H1 (cell line): ENCODE data around the gene SYT2.

Experiments
- BRCA1 ChIP-seq: IDR thresholded peaks from 2 replicates; pipeline ENCODE4 v1.6.1; 2012; ENCODE audit warnings: low read depth, low read length, improper control_type of control experiment
- EP300 ChIP-seq, 2 experiments: IDR thresholded peaks; 1 replicate in 1 of 2; 2 replicates in 1 of 2; pipeline ENCODE4 v1.6.1; 2011 to 2012; ENCODE audit warnings: low read depth in 2 of 2, low read length in 2 of 2, mild to moderate bottlenecking in 2 of 2, borderline replicate concordance in 1 of 2, inconsistent platforms in 1 of 2, moderate library complexity in 1 of 2
- EZH2 ChIP-seq: fragments of 200-600 bp; sonication (generic); IDR thresholded peaks from 2 replicates; pipeline ENCODE4 v1.7.1; 2012; ENCODE audit warnings: low read depth, mild to moderate bottlenecking, moderate library complexity, low read length, inconsistent platforms; ENCODE audit not compliant: severe bottlenecking
- HDAC2 ChIP-seq, 2 experiments: fragments of 300-600 bp in 1 of 2; sonication (generic) in 1 of 2; IDR thresholded peaks; 2 replicates each; pipeline ENCODE4 v1.6.1; 2011 to 2012; ENCODE audit warnings: low read depth in 2 of 2, low read length in 2 of 2, mild to moderate bottlenecking in 2 of 2, moderate library complexity in 2 of 2, borderline replicate concordance in 1 of 2, inconsistent platforms in 1 of 2
- JUND ChIP-seq: IDR thresholded peaks from 2 replicates; pipeline ENCODE4 v1.6.1; 2011; ENCODE audit warnings: mild to moderate bottlenecking, improper control_type of control experiment, low read length
- MAFK ChIP-seq: IDR thresholded peaks from 2 replicates; pipeline ENCODE4 v1.6.1; 2012; ENCODE audit warnings: low read depth, mild to moderate bottlenecking, improper control_type of control experiment, low read length
- NRF1 ChIP-seq: IDR thresholded peaks from 2 replicates; pipeline ENCODE4 v1.6.1; 2011; ENCODE audit warnings: mild to moderate bottlenecking, low read depth, low read length, improper control_type of control experiment
- POLR2AphosphoS5 ChIP-seq: IDR thresholded peaks from 2 replicates; pipeline ENCODE4 v1.6.1; 2011; ENCODE audit warnings: low read depth, low read length
- TF ChIP-seq, protein P1 (sequence below), 3 experiments: IDR thresholded peaks; 1 replicate in 2 of 3; 2 replicates in 1 of 3; pipeline versions ENCODE4 v1.5.1 to v1.6.1; 2011; ENCODE audit warnings: low read length in 3 of 3, mild to moderate bottlenecking in 3 of 3, inconsistent platforms in 2 of 3, low read depth in 1 of 3, moderate library complexity in 1 of 3; ENCODE audit not compliant: insufficient read depth in 1 of 3; ENCODE audit errors: control extremely low read depth in 1 of 3

DNA sequence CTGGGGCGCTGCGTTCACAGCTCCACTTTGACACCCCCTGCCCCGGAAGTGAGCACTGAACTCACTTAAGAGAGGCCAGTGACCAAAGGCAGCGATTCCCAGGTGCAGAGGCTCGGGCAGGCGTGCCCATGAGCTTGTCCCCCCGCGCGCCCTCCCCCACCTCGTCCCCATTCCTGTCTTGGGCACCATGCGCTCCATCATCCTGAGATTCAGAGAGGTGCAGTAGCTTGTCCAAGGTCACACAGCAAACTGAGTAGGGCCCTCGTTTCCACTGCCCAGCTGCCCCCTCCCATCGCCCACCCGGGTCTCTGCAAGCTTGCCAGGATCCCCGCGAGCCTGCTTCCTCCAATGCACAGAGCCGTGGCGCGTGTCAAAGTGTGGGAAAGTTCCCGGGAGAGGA, 68.0 kb downstream of the SYT2 start:
- TF ChIP-seq POLR2AphosphoS5 (no peak), MAFK (no peak), EP300 (IDR thresholded peaks at IDR 0.05; ENCODE audit: borderline replicate concordance in 1 of 2, low read depth in 2 of 2, low read length in 2 of 2) (no peak), EZH2 (no peak), NRF1 (no peak), JUND (no peak), HDAC2 (IDR thresholded peaks at IDR 0.05; ENCODE audit: borderline replicate concordance in 1 of 2, low read depth in 2 of 2, low read length in 2 of 2) (no peak), BRCA1 (no peak)
- TF ChIP-seq, protein P1, sequence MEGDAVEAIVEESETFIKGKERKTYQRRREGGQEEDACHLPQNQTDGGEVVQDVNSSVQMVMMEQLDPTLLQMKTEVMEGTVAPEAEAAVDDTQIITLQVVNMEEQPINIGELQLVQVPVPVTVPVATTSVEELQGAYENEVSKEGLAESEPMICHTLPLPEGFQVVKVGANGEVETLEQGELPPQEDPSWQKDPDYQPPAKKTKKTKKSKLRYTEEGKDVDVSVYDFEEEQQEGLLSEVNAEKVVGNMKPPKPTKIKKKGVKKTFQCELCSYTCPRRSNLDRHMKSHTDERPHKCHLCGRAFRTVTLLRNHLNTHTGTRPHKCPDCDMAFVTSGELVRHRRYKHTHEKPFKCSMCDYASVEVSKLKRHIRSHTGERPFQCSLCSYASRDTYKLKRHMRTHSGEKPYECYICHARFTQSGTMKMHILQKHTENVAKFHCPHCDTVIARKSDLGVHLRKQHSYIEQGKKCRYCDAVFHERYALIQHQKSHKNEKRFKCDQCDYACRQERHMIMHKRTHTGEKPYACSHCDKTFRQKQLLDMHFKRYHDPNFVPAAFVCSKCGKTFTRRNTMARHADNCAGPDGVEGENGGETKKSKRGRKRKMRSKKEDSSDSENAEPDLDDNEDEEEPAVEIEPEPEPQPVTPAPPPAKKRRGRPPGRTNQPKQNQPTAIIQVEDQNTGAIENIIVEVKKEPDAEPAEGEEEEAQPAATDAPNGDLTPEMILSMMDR (IDR thresholded peaks at IDR 0.05; ENCODE audit: control extremely low read depth in 1 of 3, insufficient read depth in 1 of 3, low read depth in 1 of 3, low read length in 3 of 3): no peak
